PC-9 (cell line): ENCODE measurements around the gene LILRA1.
"Not testable (repeated sequence)": the region's sequence is repeated elsewhere in the genome, so short reads cannot be mapped to it uniquely, and the experiment has no call there.

Experiments used
- EZH2 ChIP-seq: fragments of 200-600 bp; sonication (generic); IDR thresholded peaks from 2 replicates; pipeline ENCODE4 v1.8.0; 2017; ENCODE audit warnings: antibody characterized with exemption, low read depth
- TF ChIP-seq, protein P1 (sequence below): fragments of 200-600 bp; sonication (generic); conservative IDR thresholded peaks from 2 replicates; pipeline ENCODE4 v1.6.1; 2017; ENCODE audit warnings: mixed run types, antibody characterized with exemption, mild to moderate bottlenecking, moderate library complexity

DNA sequence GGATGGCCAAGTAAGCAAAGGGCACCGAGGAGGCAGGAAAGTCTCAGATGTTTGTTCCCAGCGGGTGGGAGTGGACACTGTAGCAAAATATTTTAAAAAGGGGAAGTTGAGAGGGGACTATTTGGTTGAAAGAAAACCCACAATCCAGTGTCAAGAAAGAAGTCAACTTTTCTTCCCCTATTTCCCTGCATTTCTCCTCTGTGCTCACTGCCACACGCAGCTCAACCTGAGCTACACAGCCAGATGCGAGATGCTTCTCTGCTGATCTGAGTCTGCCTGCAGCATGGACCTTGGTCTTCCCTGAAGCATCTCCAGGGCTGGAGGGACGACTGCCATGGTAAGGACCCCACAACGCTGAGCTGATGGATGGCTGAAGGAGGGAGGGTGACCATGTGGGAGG is at the start of gene LILRA1:
- TF ChIP-seq, protein P1, sequence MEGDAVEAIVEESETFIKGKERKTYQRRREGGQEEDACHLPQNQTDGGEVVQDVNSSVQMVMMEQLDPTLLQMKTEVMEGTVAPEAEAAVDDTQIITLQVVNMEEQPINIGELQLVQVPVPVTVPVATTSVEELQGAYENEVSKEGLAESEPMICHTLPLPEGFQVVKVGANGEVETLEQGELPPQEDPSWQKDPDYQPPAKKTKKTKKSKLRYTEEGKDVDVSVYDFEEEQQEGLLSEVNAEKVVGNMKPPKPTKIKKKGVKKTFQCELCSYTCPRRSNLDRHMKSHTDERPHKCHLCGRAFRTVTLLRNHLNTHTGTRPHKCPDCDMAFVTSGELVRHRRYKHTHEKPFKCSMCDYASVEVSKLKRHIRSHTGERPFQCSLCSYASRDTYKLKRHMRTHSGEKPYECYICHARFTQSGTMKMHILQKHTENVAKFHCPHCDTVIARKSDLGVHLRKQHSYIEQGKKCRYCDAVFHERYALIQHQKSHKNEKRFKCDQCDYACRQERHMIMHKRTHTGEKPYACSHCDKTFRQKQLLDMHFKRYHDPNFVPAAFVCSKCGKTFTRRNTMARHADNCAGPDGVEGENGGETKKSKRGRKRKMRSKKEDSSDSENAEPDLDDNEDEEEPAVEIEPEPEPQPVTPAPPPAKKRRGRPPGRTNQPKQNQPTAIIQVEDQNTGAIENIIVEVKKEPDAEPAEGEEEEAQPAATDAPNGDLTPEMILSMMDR, result not testable (repeated sequence)
- TF ChIP-seq EZH2, result not testable (repeated sequence)
